Tibial nerve (tissue), 3 donors: Measurements from ENCODE around the gene CCZ1.
"Not testable (repeated sequence)": the region's sequence is repeated elsewhere in the genome, so short reads cannot be mapped to it uniquely, and the experiment has no call there.

Experiments
- CTCF ChIP-seq, 5 experiments: fragments of 200-600 bp in 3 of 5; fragments of 450-650 bp in 2 of 5; sonication (generic) in 3 of 5; IDR thresholded peaks; one replicate each; pipeline ENCODE4 v1.5.1; 2016 to 2019; ENCODE audit warnings: antibody characterized with exemption in 5 of 5, mild to moderate bottlenecking in 3 of 5, moderate library complexity in 2 of 5
- POLR2A ChIP-seq, 2 donors: fragments of 450-650 bp; IDR thresholded peaks; one replicate each; pipeline ENCODE4 v1.6.1; 2017; ENCODE audit warnings: antibody characterized with exemption in 2 of 2, mild to moderate bottlenecking in 2 of 2, moderate library complexity in 2 of 2

DNA sequence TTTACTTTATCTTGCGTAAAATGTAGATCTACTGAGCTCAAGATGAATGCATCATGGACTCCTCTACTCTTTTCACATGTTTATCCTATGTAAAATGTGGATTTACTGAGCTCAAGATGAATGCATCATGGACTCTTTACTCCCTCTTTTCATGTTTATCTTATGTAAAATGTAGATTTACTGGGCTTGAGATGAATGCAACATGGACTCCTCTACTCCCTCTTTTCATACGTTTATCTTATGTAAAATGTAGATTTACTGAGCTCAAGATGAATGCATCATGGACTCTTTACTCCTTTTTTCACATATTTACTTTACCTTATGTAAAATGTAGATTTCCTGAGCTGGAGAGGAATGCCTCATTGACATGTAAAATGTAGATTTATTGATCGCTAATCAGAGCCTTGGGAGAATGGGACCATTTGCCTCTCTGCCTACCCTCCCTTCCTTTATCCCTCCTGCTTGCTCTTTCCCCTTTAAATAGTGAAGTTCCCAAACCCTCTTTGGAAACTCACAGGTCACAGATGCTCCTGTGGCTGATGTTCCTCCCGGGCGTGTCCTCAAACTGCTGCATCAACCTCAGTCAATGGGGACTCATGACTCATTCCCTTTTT is 35.7 kb upstream of the CCZ1 start:
- not testable (repeated sequence) for TF ChIP-seq CTCF, POLR2A (IDR thresholded peaks at IDR 0.05)
